Colonic mucosa (tissue), 4 donors: ENCODE results near the gene IL1R2. TPM values are rescaled to one million over a fixed set of nuclear protein-coding genes. Genes with fewer than 3 reads are reported as not detected.

Experiments
- DNase-seq: peaks from one replicate; pipeline ENCODE4 v3.0.0-alpha.2; 2020
- H3K27ac ChIP-seq: fragments of 200-600 bp; one replicate; pipeline ENCODE4 v1.8.0; 2021
- H3K27me3 ChIP-seq: fragments of 200-600 bp; one replicate; pipeline ENCODE4 v1.8.0; 2021
- H3K36me3 ChIP-seq: fragments of 200-600 bp; one replicate; pipeline ENCODE4 v1.8.0; 2021
- H3K4me1 ChIP-seq: fragments of 200-600 bp; one replicate; pipeline ENCODE4 v1.8.0; 2021; ENCODE audit warnings: mild to moderate bottlenecking
- H3K4me3 ChIP-seq: fragments of 200-600 bp; one replicate; pipeline ENCODE4 v1.8.0; 2021
- H3K9ac ChIP-seq, 2 donors: one replicate each; pipeline ENCODE4 v1.7.0; 2013; ENCODE audit warnings: control low read depth in 2 of 2, low read depth in 2 of 2, low read length in 2 of 2
- H3K9me3 ChIP-seq: fragments of 200-600 bp; one replicate; pipeline ENCODE4 v1.8.0; 2021
- CTCF ChIP-seq: fragments of 200-600 bp; IDR thresholded peaks from one replicate; pipeline ENCODE4 v1.8.0; 2022; ENCODE audit warnings: antibody characterized with exemption, mild to moderate bottlenecking
- intact Hi-C: fragments of 100-400 bp; cut with DNase I; formaldehyde crosslinking; loops from one replicate; pipeline ENCODE4 v1.14.1; 2022
- total RNA-seq, 2 donors: library from RNA; stranded (reverse); fragmentation: NEBNext Ultra II Directional in 1 of 2; extraction: Animal tissue kit (Norgen Biotek cat#: 25700) in 1 of 2; gene quantifications; one replicate each; pipeline ENCODE4 v1.2.1, GENCODE V29; 2021
- donor health status: healthy.
- donor health status: DM: no; HTN: no; CAD: no.
- donor health status: DM: no; HTN: no; CAD: no.

IL1R2 gene
- total RNA-seq, 2 donors from 2014 or later: 50.1 to 152 TPM

GRCh38 chr2:102034683-102035548 is 43.2 kb downstream of the IL1R2 start:
- intact Hi-C loops: no loop called here
- Histone ChIP-seq H3K4me3 (no peak overlapping the region), H3K9me3 (no peaks in the 10 kb centered on the region), H3K9ac (no peak overlapping the region), H3K27me3 (no peaks in the 10 kb centered on the region), H3K36me3 (no peaks in the 10 kb centered on the region), H3K4me1 (no peaks in the 10 kb centered on the region), H3K27ac (peak overlapping the region; percentile 63)
- no peak for TF ChIP-seq CTCF
- no peak for DNase-seq

- intact Hi-C loops: no loop called here
- Histone ChIP-seq H3K9me3 (no peaks in the 10 kb centered on the region), H3K27ac (no peak overlapping the region), H3K9ac (peak overlapping the region in 1 of 2 donors; percentile 35), H3K4me3 (no peak overlapping the region), H3K27me3 (no peaks in the 10 kb centered on the region), H3K4me1 (no peaks in the 10 kb centered on the region), H3K36me3 (no peaks in the 10 kb centered on the region)
- TF ChIP-seq CTCF: no peak
- DNase-seq: no peak
Measured at GRCh38 chr2:102037681-102038080, 45.9 kb downstream of the IL1R2 start.

GRCh38 chr2:102040229-102040628 is 48.5 kb downstream of the IL1R2 start:
- no peak for TF ChIP-seq CTCF
- intact Hi-C loops: no loop called here
- no peak overlapping the region for H3K4me3 ChIP-seq
- H3K4me1 ChIP-seq: no peaks in the 10 kb centered on the region
- no peak overlapping the region for H3K27ac ChIP-seq
- no peaks in the 10 kb centered on the region for H3K27me3 ChIP-seq
- no peaks in the 10 kb centered on the region for H3K36me3 ChIP-seq
- H3K9me3 ChIP-seq: no peaks in the 10 kb centered on the region
- no peak overlapping the region for H3K9ac ChIP-seq
- no peak for DNase-seq

GRCh38 chr2:102041351-102041750 is 49.6 kb downstream of the IL1R2 start:
- H3K27ac ChIP-seq: no peak overlapping the region
- intact Hi-C loops: no loop called here
- H3K9me3 ChIP-seq: no peaks in the 10 kb centered on the region
- H3K27me3 ChIP-seq: no peaks in the 10 kb centered on the region
- no peak for TF ChIP-seq CTCF
- H3K36me3 ChIP-seq: no peaks in the 10 kb centered on the region
- no peak overlapping the region for H3K9ac ChIP-seq
- no peak for DNase-seq
- no peaks in the 10 kb centered on the region for H3K4me1 ChIP-seq
- no peak overlapping the region for H3K4me3 ChIP-seq

- Histone ChIP-seq H3K4me3 (no peak overlapping the region), H3K9ac (no peak overlapping the region), H3K36me3 (no peaks in the 10 kb centered on the region), H3K4me1 (no peaks in the 10 kb centered on the region), H3K9me3 (no peaks in the 10 kb centered on the region), H3K27ac (no peak overlapping the region), H3K27me3 (no peaks in the 10 kb centered on the region)
- intact Hi-C loops: no loop called here
- DNase-seq: no peak
- no peak for TF ChIP-seq CTCF
Measured at GRCh38 chr2:102042196-102043081, 50.7 kb downstream of the IL1R2 start.
